Astrocyte (in vitro differentiated cells and primary cell): Measurements from ENCODE around the gene ST8SIA2. TPM values are rescaled to one million over a fixed set of nuclear protein-coding genes. Genes with fewer than 3 reads are reported as not detected.

Experiments
- DNase-seq: peaks from one replicate; pipeline ENCODE4 v3.0.0-alpha.2; 2010; ENCODE audit warnings: low read depth
- FAIRE-seq: peaks from 2 replicates; lab custom pipeline; 2011; peaks lifted over from hg19 to GRCh38; lab: Jason Lieb, UNC
- H2AFZ ChIP-seq: 2 replicates; pipeline ENCODE4 v1.6.0; 2012; ENCODE audit warnings: low read depth, low read length, inconsistent platforms
- H3K27ac ChIP-seq: 2 replicates; pipeline ENCODE4 v1.5.1; 2011; ENCODE audit warnings: low read depth, low read length, inconsistent platforms
- H3K27me3 ChIP-seq: 2 replicates; pipeline ENCODE4 v1.6.0; 2011; ENCODE audit warnings: low read length, inconsistent platforms; ENCODE audit not compliant: insufficient read depth
- H3K36me3 ChIP-seq: 2 replicates; pipeline ENCODE4 v1.5.1; 2011; ENCODE audit warnings: low read length, inconsistent platforms; ENCODE audit not compliant: insufficient read depth
- H3K4me1 ChIP-seq: 2 replicates; pipeline ENCODE4 v1.5.1; 2011; ENCODE audit warnings: low read length, inconsistent platforms; ENCODE audit not compliant: insufficient read depth
- H3K4me2 ChIP-seq: 2 replicates; pipeline ENCODE4 v1.6.0; 2012; ENCODE audit warnings: low read length, inconsistent platforms
- H3K4me3 ChIP-seq: 2 replicates; pipeline ENCODE4 v1.5.1; 2011; ENCODE audit warnings: low read depth, mild to moderate bottlenecking, low read length, inconsistent platforms; ENCODE audit not compliant: insufficient read depth
- H3K79me2 ChIP-seq: 2 replicates; pipeline ENCODE4 v1.6.0; 2012; ENCODE audit warnings: mild to moderate bottlenecking, low read length, inconsistent platforms; ENCODE audit not compliant: insufficient read depth
- H3K9ac ChIP-seq: 2 replicates; pipeline ENCODE4 v1.6.0; 2012; ENCODE audit warnings: mild to moderate bottlenecking, low read length, inconsistent platforms
- H3K9me3 ChIP-seq: 2 replicates; pipeline ENCODE4 v1.5.1; 2012; ENCODE audit warnings: low read depth, mild to moderate bottlenecking, low read length, inconsistent platforms; ENCODE audit not compliant: insufficient read depth
- H4K20me1 ChIP-seq: 2 replicates; pipeline ENCODE4 v1.6.0; 2012; ENCODE audit warnings: low read length, inconsistent platforms; ENCODE audit not compliant: insufficient read depth
- H3K27ac Mint-ChIP-seq: one replicate; pipeline ENCODE4 v1.8.0; 2021; ENCODE audit warnings: mild to moderate bottlenecking, mixed read lengths; ENCODE audit not compliant: unreplicated experiment
- H3K27me3 Mint-ChIP-seq: one replicate; pipeline ENCODE4 v1.8.0; 2021; ENCODE audit warnings: low read depth, mixed read lengths; ENCODE audit not compliant: unreplicated experiment
- H3K36me3 Mint-ChIP-seq: one replicate; pipeline ENCODE4 v1.8.0; 2021; ENCODE audit warnings: low read depth, mixed read lengths; ENCODE audit not compliant: unreplicated experiment
- H3K4me1 Mint-ChIP-seq: one replicate; pipeline ENCODE4 v1.8.0; 2021; ENCODE audit warnings: low read depth, mixed read lengths; ENCODE audit not compliant: unreplicated experiment
- H3K4me3 Mint-ChIP-seq: one replicate; pipeline ENCODE4 v1.8.0; 2021; ENCODE audit warnings: mild to moderate bottlenecking, moderate library complexity, mixed read lengths; ENCODE audit not compliant: unreplicated experiment
- H3K9me3 Mint-ChIP-seq: one replicate; pipeline ENCODE4 v1.8.0; 2021; ENCODE audit warnings: mild to moderate bottlenecking, mixed read lengths; ENCODE audit not compliant: unreplicated experiment
- EZH2 ChIP-seq: IDR thresholded peaks from 2 replicates; pipeline ENCODE4 v1.6.1; 2012; ENCODE audit warnings: mild to moderate bottlenecking, low read length, inconsistent platforms; ENCODE audit not compliant: insufficient read depth
- total RNA-seq: library from RNA; stranded (reverse); gene quantifications from 2 replicates; pipeline ENCODE4 v1.2.1, GENCODE V29; 2021
- TF ChIP-seq, protein P1 (sequence below): IDR thresholded peaks from 2 replicates; pipeline ENCODE4 v1.5.1; 2011; ENCODE audit warnings: low read depth, mild to moderate bottlenecking, inconsistent platforms, low read length, moderate library complexity; ENCODE audit not compliant: insufficient read depth

ST8SIA2 gene
- total RNA-seq, 1 donor from 2014 or later: 8.6 TPM

GRCh38 chr15:92467245-92467644, 73.6 kb downstream of the ST8SIA2 start:
- Histone ChIP-seq H3K27ac (no peak overlapping the region), H3K79me2 (no peaks in the 10 kb centered on the region), H3K9ac (no peak overlapping the region), H3K4me1 (peaks cover 10% of the 10 kb centered on the region), H2AFZ (no peak overlapping the region), H3K4me2 (no peak overlapping the region), H4K20me1 (no peaks in the 10 kb centered on the region), H3K27me3 (no peaks in the 10 kb centered on the region), H3K36me3 (no peaks in the 10 kb centered on the region), H3K9me3 (no peaks in the 10 kb centered on the region), H3K4me3 (no peak overlapping the region)
- peaks cover 11% of the 10 kb centered on the region for H3K27me3 Mint-ChIP-seq
- peaks cover 5% of the 10 kb centered on the region for H3K36me3 Mint-ChIP-seq
- peaks cover 20% of the 10 kb centered on the region for H3K4me1 Mint-ChIP-seq
- FAIRE-seq: no peak
- no peak for DNase-seq
- no peak for TF ChIP-seq EZH2
- TF ChIP-seq, protein P1, sequence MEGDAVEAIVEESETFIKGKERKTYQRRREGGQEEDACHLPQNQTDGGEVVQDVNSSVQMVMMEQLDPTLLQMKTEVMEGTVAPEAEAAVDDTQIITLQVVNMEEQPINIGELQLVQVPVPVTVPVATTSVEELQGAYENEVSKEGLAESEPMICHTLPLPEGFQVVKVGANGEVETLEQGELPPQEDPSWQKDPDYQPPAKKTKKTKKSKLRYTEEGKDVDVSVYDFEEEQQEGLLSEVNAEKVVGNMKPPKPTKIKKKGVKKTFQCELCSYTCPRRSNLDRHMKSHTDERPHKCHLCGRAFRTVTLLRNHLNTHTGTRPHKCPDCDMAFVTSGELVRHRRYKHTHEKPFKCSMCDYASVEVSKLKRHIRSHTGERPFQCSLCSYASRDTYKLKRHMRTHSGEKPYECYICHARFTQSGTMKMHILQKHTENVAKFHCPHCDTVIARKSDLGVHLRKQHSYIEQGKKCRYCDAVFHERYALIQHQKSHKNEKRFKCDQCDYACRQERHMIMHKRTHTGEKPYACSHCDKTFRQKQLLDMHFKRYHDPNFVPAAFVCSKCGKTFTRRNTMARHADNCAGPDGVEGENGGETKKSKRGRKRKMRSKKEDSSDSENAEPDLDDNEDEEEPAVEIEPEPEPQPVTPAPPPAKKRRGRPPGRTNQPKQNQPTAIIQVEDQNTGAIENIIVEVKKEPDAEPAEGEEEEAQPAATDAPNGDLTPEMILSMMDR: no peak
- H3K27ac Mint-ChIP-seq: no peak overlapping the region
- H3K4me3 Mint-ChIP-seq: no peak overlapping the region
- no peaks in the 10 kb centered on the region for H3K9me3 Mint-ChIP-seq

DNA sequence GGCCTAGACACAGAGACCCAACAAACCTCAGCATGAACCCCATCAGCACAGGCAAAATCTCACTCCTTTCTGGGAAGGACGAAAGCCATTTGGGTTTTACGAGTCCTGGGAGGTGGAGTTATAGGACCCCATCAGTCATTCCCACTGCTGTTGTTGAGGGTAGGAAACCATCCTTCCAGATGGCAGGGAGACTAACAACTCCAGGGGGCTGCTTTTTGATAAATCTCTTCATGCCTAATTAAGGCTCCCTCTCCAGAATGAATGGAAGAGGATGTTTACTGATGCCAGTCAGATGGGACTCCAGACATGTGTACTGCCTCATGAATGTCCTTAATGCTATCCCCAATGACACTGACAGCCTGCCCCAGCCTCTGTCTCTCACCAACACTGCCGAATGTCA, 75.3 kb downstream of the ST8SIA2 start:
- Mint-ChIP-seq H3K4me1 (peaks cover 5% of the 10 kb centered on the region), H3K4me3 (no peak overlapping the region), H3K36me3 (peaks cover 5% of the 10 kb centered on the region), H3K27me3 (peaks cover 21% of the 10 kb centered on the region), H3K9me3 (no peaks in the 10 kb centered on the region), H3K27ac (no peak overlapping the region)
- H3K4me1 ChIP-seq: peaks cover 3% of the 10 kb centered on the region
- H3K36me3 ChIP-seq: no peaks in the 10 kb centered on the region
- no peak overlapping the region for H3K27ac ChIP-seq
- H3K27me3 ChIP-seq: no peaks in the 10 kb centered on the region
- H4K20me1 ChIP-seq: no peaks in the 10 kb centered on the region
- H3K4me2 ChIP-seq: no peak overlapping the region
- TF ChIP-seq EZH2: no peak
- TF ChIP-seq, protein P1: no peak
- DNase-seq (no peak), FAIRE-seq (no peak)
- H3K79me2 ChIP-seq: no peaks in the 10 kb centered on the region
- no peak overlapping the region for H3K9ac ChIP-seq
- no peak overlapping the region for H3K4me3 ChIP-seq
- no peaks in the 10 kb centered on the region for H3K9me3 ChIP-seq
- H2AFZ ChIP-seq: no peak overlapping the region

- Histone ChIP-seq H3K9me3 (no peaks in the 10 kb centered on the region), H3K79me2 (no peaks in the 10 kb centered on the region), H3K27ac (no peak overlapping the region), H3K27me3 (no peaks in the 10 kb centered on the region), H3K4me1 (no peaks in the 10 kb centered on the region), H2AFZ (no peak overlapping the region), H3K4me2 (no peak overlapping the region), H4K20me1 (no peaks in the 10 kb centered on the region), H3K9ac (no peak overlapping the region), H3K36me3 (no peaks in the 10 kb centered on the region), H3K4me3 (no peak overlapping the region)
- DNase-seq (no peak), FAIRE-seq (no peak)
- H3K27me3 Mint-ChIP-seq: peaks cover 34% of the 10 kb centered on the region
- TF ChIP-seq, protein P1: no peak
- no peak for TF ChIP-seq EZH2
- H3K9me3 Mint-ChIP-seq: peaks cover 7% of the 10 kb centered on the region
- H3K36me3 Mint-ChIP-seq: no peaks in the 10 kb centered on the region
- H3K4me3 Mint-ChIP-seq: no peak overlapping the region
- no peak overlapping the region for H3K27ac Mint-ChIP-seq
- H3K4me1 Mint-ChIP-seq: no peaks in the 10 kb centered on the region
Observed at GRCh38 chr15:92471288-92471687, 77.6 kb downstream of the ST8SIA2 start.
